ENCODE measurements around the gene SMS. TPM values are rescaled to one million over a fixed set of nuclear protein-coding genes. Genes with fewer than 3 reads are reported as not detected.

Gene SMS
- total and polyA plus RNA-seq, 2 experiments from 2014 or later, result 185 to 274 TPM

DNA sequence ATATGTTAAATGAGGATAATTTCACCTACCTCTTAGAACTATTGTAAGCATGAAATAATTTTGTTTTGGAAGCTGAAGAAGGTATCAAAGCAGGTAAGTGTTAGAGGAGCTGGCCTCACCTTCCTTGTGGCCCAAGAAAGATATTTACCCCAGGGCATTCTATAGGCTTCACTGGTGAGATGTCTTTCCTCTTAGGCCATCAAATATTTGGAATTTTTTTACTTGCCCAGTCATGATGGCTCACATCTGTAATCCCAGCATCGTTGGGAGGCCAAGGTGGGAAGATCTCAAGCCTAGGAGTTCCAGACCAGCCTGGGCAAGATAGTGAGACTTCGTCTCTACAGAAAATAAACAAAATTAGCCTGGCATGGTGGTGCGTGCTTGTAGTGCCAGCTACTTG, 6.1 kb upstream of the SMS start:
- H3K36me3 Mint-ChIP-seq (ENCODE audit: low read depth), result no peaks in the 10 kb centered on the region
- H3K27me3 Mint-ChIP-seq (ENCODE audit: insufficient read depth, low read depth, poor library complexity), result peaks cover 3% of the 10 kb centered on the region
- H3K27me3 ChIP-seq (ENCODE audit: insufficient read depth), result no peaks in the 10 kb centered on the region
- no peaks in the 10 kb centered on the region for H3K9me2 ChIP-seq (ENCODE audit: insufficient read depth)
- H3K27ac ChIP-seq (ENCODE audit: low read depth), result no peak overlapping the region
- no peaks in the 10 kb centered on the region for H3K4me1 ChIP-seq (ENCODE audit: insufficient read depth)
- H3K27ac Mint-ChIP-seq, result no peak overlapping the region
- H3F3A ChIP-seq (replicated peaks; ENCODE audit: low read depth), result no peaks in the 10 kb centered on the region
- TF ChIP-seq NANOG (IDR thresholded peaks at IDR 0.05; ENCODE audit: borderline replicate concordance), result no peak
- TF ChIP-seq POLR2AphosphoS5 (IDR thresholded peaks at IDR 0.05; ENCODE audit: low read depth), result no peak
- no peak for TF ChIP-seq CREB1 (CRISPR knock-in tag; IDR thresholded peaks at IDR 0.05; ENCODE audit: low read depth)
- no peak for TF ChIP-seq ZNF114 (CRISPR knock-in tag; IDR thresholded peaks at IDR 0.05)
- TF ChIP-seq, protein P1, sequence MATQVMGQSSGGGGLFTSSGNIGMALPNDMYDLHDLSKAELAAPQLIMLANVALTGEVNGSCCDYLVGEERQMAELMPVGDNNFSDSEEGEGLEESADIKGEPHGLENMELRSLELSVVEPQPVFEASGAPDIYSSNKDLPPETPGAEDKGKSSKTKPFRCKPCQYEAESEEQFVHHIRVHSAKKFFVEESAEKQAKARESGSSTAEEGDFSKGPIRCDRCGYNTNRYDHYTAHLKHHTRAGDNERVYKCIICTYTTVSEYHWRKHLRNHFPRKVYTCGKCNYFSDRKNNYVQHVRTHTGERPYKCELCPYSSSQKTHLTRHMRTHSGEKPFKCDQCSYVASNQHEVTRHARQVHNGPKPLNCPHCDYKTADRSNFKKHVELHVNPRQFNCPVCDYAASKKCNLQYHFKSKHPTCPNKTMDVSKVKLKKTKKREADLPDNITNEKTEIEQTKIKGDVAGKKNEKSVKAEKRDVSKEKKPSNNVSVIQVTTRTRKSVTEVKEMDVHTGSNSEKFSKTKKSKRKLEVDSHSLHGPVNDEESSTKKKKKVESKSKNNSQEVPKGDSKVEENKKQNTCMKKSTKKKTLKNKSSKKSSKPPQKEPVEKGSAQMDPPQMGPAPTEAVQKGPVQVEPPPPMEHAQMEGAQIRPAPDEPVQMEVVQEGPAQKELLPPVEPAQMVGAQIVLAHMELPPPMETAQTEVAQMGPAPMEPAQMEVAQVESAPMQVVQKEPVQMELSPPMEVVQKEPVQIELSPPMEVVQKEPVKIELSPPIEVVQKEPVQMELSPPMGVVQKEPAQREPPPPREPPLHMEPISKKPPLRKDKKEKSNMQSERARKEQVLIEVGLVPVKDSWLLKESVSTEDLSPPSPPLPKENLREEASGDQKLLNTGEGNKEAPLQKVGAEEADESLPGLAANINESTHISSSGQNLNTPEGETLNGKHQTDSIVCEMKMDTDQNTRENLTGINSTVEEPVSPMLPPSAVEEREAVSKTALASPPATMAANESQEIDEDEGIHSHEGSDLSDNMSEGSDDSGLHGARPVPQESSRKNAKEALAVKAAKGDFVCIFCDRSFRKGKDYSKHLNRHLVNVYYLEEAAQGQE (IDR thresholded peaks at IDR 0.05; ENCODE audit: unreplicated experiment), result no peak
- TF ChIP-seq, protein P2, sequence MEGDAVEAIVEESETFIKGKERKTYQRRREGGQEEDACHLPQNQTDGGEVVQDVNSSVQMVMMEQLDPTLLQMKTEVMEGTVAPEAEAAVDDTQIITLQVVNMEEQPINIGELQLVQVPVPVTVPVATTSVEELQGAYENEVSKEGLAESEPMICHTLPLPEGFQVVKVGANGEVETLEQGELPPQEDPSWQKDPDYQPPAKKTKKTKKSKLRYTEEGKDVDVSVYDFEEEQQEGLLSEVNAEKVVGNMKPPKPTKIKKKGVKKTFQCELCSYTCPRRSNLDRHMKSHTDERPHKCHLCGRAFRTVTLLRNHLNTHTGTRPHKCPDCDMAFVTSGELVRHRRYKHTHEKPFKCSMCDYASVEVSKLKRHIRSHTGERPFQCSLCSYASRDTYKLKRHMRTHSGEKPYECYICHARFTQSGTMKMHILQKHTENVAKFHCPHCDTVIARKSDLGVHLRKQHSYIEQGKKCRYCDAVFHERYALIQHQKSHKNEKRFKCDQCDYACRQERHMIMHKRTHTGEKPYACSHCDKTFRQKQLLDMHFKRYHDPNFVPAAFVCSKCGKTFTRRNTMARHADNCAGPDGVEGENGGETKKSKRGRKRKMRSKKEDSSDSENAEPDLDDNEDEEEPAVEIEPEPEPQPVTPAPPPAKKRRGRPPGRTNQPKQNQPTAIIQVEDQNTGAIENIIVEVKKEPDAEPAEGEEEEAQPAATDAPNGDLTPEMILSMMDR (conservative IDR thresholded peaks at IDR 0.05; ENCODE audit: low read depth in 2 of 2), result no peak
- no peak for TF ChIP-seq EZH2phosphoT487 (IDR thresholded peaks at IDR 0.05; ENCODE audit: unreplicated experiment)
- no peak for TF ChIP-seq ZNF462 (CRISPR knock-in tag; IDR thresholded peaks at IDR 0.05)
- H3K36me3 ChIP-seq (ENCODE audit: insufficient read depth), result no peaks in the 10 kb centered on the region
- no peaks in the 10 kb centered on the region for H3K79me2 ChIP-seq (replicated peaks; ENCODE audit: insufficient read depth)
- no peak overlapping the region for H3K4me3 Mint-ChIP-seq
- H2AFZ ChIP-seq, result no peak overlapping the region
- no peak overlapping the region for H3K4me2 ChIP-seq
- ATAC-seq (no peak), DNase-seq (ENCODE audit: low spot score) (no peak)
- H4K20me1 ChIP-seq (replicated peaks; ENCODE audit: insufficient read depth), result no peaks in the 10 kb centered on the region
- peaks cover 8% of the 10 kb centered on the region for H3K4me1 Mint-ChIP-seq
- no peak overlapping the region for H3K4me3 ChIP-seq
- H3K9me3 Mint-ChIP-seq, result no peaks in the 10 kb centered on the region
